Glutamatergic neuron (in vitro differentiated cells): Measurements from ENCODE around the gene MAP2K6. TPM values are rescaled to one million over a fixed set of nuclear protein-coding genes. Genes with fewer than 3 reads are reported as not detected.

Experiments used
- DNase-seq: peaks from one replicate; pipeline ENCODE4 v3.0.0; 2022
- H3K27ac Mint-ChIP-seq: one replicate; pipeline ENCODE4 v1.8.0; 2020; ENCODE audit warnings: mild to moderate bottlenecking, mixed read lengths, inconsistent platforms; ENCODE audit not compliant: unreplicated experiment
- H3K27me3 Mint-ChIP-seq: one replicate; pipeline ENCODE4 v1.8.0; 2020; ENCODE audit warnings: mild to moderate bottlenecking, moderate library complexity, mixed read lengths, inconsistent platforms; ENCODE audit not compliant: unreplicated experiment
- H3K36me3 Mint-ChIP-seq: one replicate; pipeline ENCODE4 v1.8.0; 2020; ENCODE audit warnings: mild to moderate bottlenecking, mixed read lengths, inconsistent platforms; ENCODE audit not compliant: unreplicated experiment
- H3K4me1 Mint-ChIP-seq: one replicate; pipeline ENCODE4 v1.8.0; 2020; ENCODE audit warnings: mild to moderate bottlenecking, low read depth, mixed read lengths, inconsistent platforms; ENCODE audit not compliant: unreplicated experiment
- H3K4me3 Mint-ChIP-seq: one replicate; pipeline ENCODE4 v1.8.0; 2020; ENCODE audit warnings: mild to moderate bottlenecking, mixed read lengths, inconsistent platforms; ENCODE audit not compliant: unreplicated experiment
- H3K9me3 Mint-ChIP-seq: one replicate; pipeline ENCODE4 v1.8.0; 2020; ENCODE audit warnings: mild to moderate bottlenecking, moderate library complexity, mixed read lengths, inconsistent platforms; ENCODE audit not compliant: unreplicated experiment
- CTCF ChIP-seq: fragments of 200-600 bp; sonication (generic); IDR thresholded peaks from one replicate; pipeline ENCODE4 v1.5.0; 2021; ENCODE audit not compliant: partially characterized antibody, unreplicated experiment
- total RNA-seq: library from RNA; stranded (reverse); fragmentation: NEBNext Ultra II Directional; extraction: Animal tissue kit (Norgen Biotek cat#: 25700); gene quantifications from one replicate; pipeline ENCODE4 v1.2.1, GENCODE V29; 2021; ENCODE audit not compliant: unreplicated experiment

The MAP2K6 gene
- total RNA-seq, 1 donor from 2014 or later: 28.3 TPM

GRCh38 chr17:69523244-69523861 lies 108.9 kb downstream of the MAP2K6 start:
- peaks cover 10% of the 10 kb centered on the region for H3K4me1 Mint-ChIP-seq
- peaks cover 3% of the 10 kb centered on the region for H3K9me3 Mint-ChIP-seq
- H3K36me3 Mint-ChIP-seq: peaks cover 5% of the 10 kb centered on the region
- peak; percentile 72 for TF ChIP-seq CTCF
- peaks cover 4% of the 10 kb centered on the region for H3K27me3 Mint-ChIP-seq
- peak overlapping the region; percentile 45 for H3K27ac Mint-ChIP-seq
- DNase-seq: peak; percentile 19
- peak overlapping the region; percentile 27 for H3K4me3 Mint-ChIP-seq

GRCh38 chr17:69524854-69525253 lies 110.4 kb downstream of the MAP2K6 start:
- Mint-ChIP-seq H3K36me3 (peaks cover 5% of the 10 kb centered on the region), H3K27me3 (peaks cover 4% of the 10 kb centered on the region), H3K4me3 (no peak overlapping the region), H3K4me1 (peaks cover 10% of the 10 kb centered on the region), H3K27ac (no peak overlapping the region), H3K9me3 (peaks cover 3% of the 10 kb centered on the region)
- DNase-seq: no peak
- no peak for TF ChIP-seq CTCF

DNA sequence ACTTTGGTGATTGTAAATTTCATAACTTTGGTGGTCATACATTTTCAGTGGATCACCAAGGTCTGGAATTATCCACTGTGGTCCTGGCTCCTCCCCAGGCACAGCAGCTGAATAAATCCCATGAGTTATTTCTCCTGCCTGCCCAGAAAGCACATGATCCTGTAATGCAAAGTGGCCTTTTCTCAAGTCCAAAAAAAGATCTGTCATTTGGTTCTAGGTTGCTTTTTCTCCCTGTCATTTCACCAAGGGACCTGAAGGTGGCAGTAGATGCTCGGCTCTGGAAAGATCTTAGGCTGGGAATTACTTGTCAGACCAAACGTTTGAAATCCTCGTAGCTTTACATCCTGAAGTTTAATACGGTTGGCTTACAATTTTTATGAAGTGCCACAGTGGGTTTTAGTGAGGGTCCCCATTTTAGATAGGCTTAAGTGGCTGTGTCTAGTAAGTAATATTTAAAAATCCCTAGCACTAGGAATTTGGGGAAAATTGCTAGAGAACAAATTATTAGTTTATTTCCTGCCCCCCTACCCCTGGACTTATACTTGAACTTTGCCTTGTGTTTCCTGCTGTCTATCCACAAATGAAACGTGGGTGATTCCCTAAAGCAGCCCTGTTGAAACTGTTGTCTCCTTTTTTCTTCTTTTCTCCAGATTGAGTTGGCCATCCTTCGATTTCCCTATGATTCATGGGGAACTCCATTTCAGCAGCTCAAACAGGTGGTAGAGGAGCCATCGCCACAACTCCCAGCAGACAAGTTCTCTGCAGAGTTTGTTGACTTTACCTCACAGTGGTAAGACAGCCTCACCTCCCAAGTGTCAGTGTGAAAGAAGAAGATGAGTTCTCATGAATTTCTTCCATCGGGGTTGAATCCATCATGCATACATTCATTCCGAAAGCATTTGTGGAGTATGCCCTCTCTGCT lies 111.7 kb downstream of the MAP2K6 start:
- Mint-ChIP-seq H3K27me3 (peaks cover 4% of the 10 kb centered on the region), H3K36me3 (peaks cover 5% of the 10 kb centered on the region), H3K4me1 (peaks cover 10% of the 10 kb centered on the region), H3K27ac (no peak overlapping the region), H3K4me3 (no peak overlapping the region), H3K9me3 (peaks cover 3% of the 10 kb centered on the region)
- peak; percentile 27 for DNase-seq
- peak; percentile 88 for TF ChIP-seq CTCF

DNA sequence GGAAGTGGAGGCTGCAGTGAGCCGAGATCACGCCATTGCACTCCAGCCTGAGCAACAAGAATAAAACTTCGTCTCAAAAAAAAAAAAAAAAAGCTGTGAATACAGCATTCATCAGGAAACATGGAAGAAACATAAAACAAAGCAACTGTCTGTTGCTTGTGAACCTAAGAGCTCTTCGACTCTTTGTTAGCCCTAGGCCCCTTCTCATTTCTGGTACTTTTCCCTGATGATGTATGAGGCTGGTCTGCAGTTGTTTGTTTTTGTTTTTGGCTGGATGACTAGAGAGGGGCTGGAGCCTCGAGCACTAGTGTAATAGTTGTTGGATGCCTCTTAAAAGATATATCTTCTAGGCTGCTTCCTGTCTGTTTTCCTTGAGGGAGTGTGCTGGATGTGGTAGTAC lies 113.5 kb downstream of the MAP2K6 start:
- Mint-ChIP-seq H3K27me3 (peaks cover 2% of the 10 kb centered on the region), H3K27ac (no peak overlapping the region), H3K4me1 (peaks cover 9% of the 10 kb centered on the region), H3K9me3 (peaks cover 3% of the 10 kb centered on the region), H3K4me3 (no peak overlapping the region), H3K36me3 (peaks cover 5% of the 10 kb centered on the region)
- no peak for TF ChIP-seq CTCF
- no peak for DNase-seq
